GM12878 (cell line): ENCODE results near the gene PGBD5. TPM values are rescaled to one million over a fixed set of nuclear protein-coding genes. Genes with fewer than 3 reads are reported as not detected.

Experiments used
- ATAC-seq: fragments of 200-7000 bp; cut with Tn5 transposase; 3 replicates; pipeline ENCODE4 v1.9.1; 2020; ENCODE audit warnings: mild to moderate bottlenecking, moderate library complexity
- BruUV-seq: library from RNA; stranded (reverse); fragments of 400-500 nt; replicated peaks from 2 replicates; lab custom pipeline; 2021; lab: Mats Ljungman, UMichigan
- CTCF ChIA-PET: fragments of 300-600 bp; sonication (Branson Sonifier 250); formaldehyde crosslinking; extraction: SDS; loops from one replicate; lab custom pipeline; 2021; ENCODE audit warnings: inconsistent platforms; lab: Yijun Ruan, JAX
- POLR2A ChIA-PET: fragments of 350-600 bp; formaldehyde crosslinking; extraction: SDS; loops from one replicate; lab custom pipeline; 2021; ENCODE audit warnings: inconsistent platforms; lab: Charles Lee
- RAD21 ChIA-PET: fragments of 300-600 bp; sonication (Branson Sonifier 250); formaldehyde crosslinking; loops from one replicate; lab custom pipeline; 2023; ENCODE audit warnings: antibody characterized with exemption; ENCODE audit not compliant: unreplicated experiment; lab: Charles Lee
- SMC1A ChIA-PET: fragments of 300-600 bp; sonication (Branson Sonifier 250); formaldehyde crosslinking; loops from one replicate; lab custom pipeline; 2023; ENCODE audit not compliant: unreplicated experiment, uncharacterized antibody; lab: Charles Lee
- DNase-seq: peaks from one replicate; pipeline ENCODE4 v3.0.0-alpha.2; 2011; ENCODE audit warnings: low read depth, low spot score
- FAIRE-seq: peaks from 3 replicates; lab custom pipeline; 2011; peaks lifted over from hg19 to GRCh38; lab: Jason Lieb, UNC
- H2AFZ ChIP-seq: 2 replicates; pipeline ENCODE4 v1.6.0; 2011; ENCODE audit warnings: low read depth, low read length, control low read depth; ENCODE audit not compliant: control insufficient read depth
- H3K27ac ChIP-seq: 2 replicates; pipeline ENCODE4 v1.5.1; 2011; ENCODE audit warnings: control low read depth; ENCODE audit not compliant: control insufficient read depth, insufficient read depth
- H3K27me3 ChIP-seq, 2 experiments: replicated peaks in 1 of 2; 2 replicates each; pipeline versions ENCODE4 v1.6.0 to v1.6.1; 2011; ENCODE audit warnings: low read length in 1 of 2; ENCODE audit not compliant: control insufficient read depth in 2 of 2, insufficient read depth in 2 of 2
- H3K36me3 ChIP-seq, 2 experiments: 2 replicates each; pipeline ENCODE4 v1.5.1; 2011; ENCODE audit warnings: low read length in 1 of 2; ENCODE audit not compliant: control insufficient read depth in 2 of 2, insufficient read depth in 2 of 2
- H3K4me1 ChIP-seq: 2 replicates; pipeline ENCODE4 v1.6.1; 2011; ENCODE audit warnings: mild to moderate bottlenecking, low read length, moderate library complexity, mixed read lengths; ENCODE audit not compliant: control insufficient read depth, insufficient read depth
- H3K4me2 ChIP-seq: 2 replicates; pipeline ENCODE4 v1.6.0; 2011; ENCODE audit warnings: control low read depth; ENCODE audit not compliant: control insufficient read depth, insufficient read depth
- H3K4me3 ChIP-seq: fragments of 200-600 bp; sonication (generic); 2 replicates; pipeline ENCODE4 v1.5.1; 2016
- H3K79me2 ChIP-seq: 2 replicates; pipeline ENCODE4 v1.6.0; 2011; ENCODE audit warnings: low read length; ENCODE audit not compliant: control insufficient read depth, insufficient read depth
- H3K9ac ChIP-seq: 2 replicates; pipeline ENCODE4 v1.8.0; 2011; ENCODE audit warnings: low read length, control low read depth, mixed read lengths; ENCODE audit not compliant: control insufficient read depth, insufficient read depth
- H3K9me3 ChIP-seq: replicated peaks from 3 replicates; pipeline ENCODE4 v1.5.1; 2011; ENCODE audit warnings: mild to moderate bottlenecking, low read length; ENCODE audit not compliant: control insufficient read depth, insufficient read depth
- H4K20me1 ChIP-seq: 2 replicates; pipeline ENCODE4 v1.6.0; 2011; ENCODE audit not compliant: control insufficient read depth, insufficient read depth
- CEBPB ChIP-seq, 2 experiments: fragments of 150-350 bp in 1 of 2; IDR thresholded peaks; 2 replicates each; pipeline ENCODE4 v1.6.1; 2012 to 2014; ENCODE audit warnings: low read depth in 2 of 2, low read length in 2 of 2, borderline replicate concordance in 1 of 2, inconsistent platforms in 1 of 2
- CTCF ChIP-seq, 3 experiments: IDR thresholded peaks in 2 of 3; conservative IDR thresholded peaks in 1 of 3; 2 replicates each; pipeline ENCODE4 v1.5.1; 2011; ENCODE audit warnings: low read depth in 3 of 3, low read length in 3 of 3, mild to moderate bottlenecking in 3 of 3, control low read depth in 2 of 3, moderate library complexity in 2 of 3, inconsistent platforms in 1 of 3, mixed read lengths in 1 of 3; ENCODE audit not compliant: control insufficient read depth in 2 of 3, insufficient read depth in 1 of 3; ENCODE audit errors: extremely low read depth in 1 of 3
- E2F4 ChIP-seq: IDR thresholded peaks from 2 replicates; pipeline ENCODE4 v1.6.1; 2012; ENCODE audit warnings: low read depth, low read length, improper control_type of control experiment
- EZH2 ChIP-seq: IDR thresholded peaks from 2 replicates; pipeline ENCODE4 v1.6.1; 2012; ENCODE audit warnings: low read depth, mild to moderate bottlenecking, control low read depth, inconsistent platforms, low read length, borderline replicate concordance; ENCODE audit not compliant: control insufficient read depth
- HDGF ChIP-seq: fragments of 450-650 bp; IDR thresholded peaks from 2 replicates; pipeline ENCODE4 v1.6.1; 2016; ENCODE audit warnings: antibody characterized with exemption
- RELA ChIP-seq: fragments of 450-650 bp; IDR thresholded peaks from 2 replicates; pipeline ENCODE4 v1.8.0; 2014; ENCODE audit warnings: borderline replicate concordance; ENCODE audit not compliant: partially characterized antibody
- SIX5 ChIP-seq: IDR thresholded peaks from 2 replicates; pipeline ENCODE4 v1.6.1; 2011; ENCODE audit warnings: mild to moderate bottlenecking, low read depth, low read length, moderate library complexity; ENCODE audit not compliant: severe bottlenecking
- SPI1 ChIP-seq: IDR thresholded peaks from 2 replicates; pipeline ENCODE4 v1.6.1; 2011; ENCODE audit warnings: low read depth, mild to moderate bottlenecking, low read length, moderate library complexity, borderline replicate concordance; ENCODE audit not compliant: insufficient read depth
- YBX1 ChIP-seq: fragments of 450-650 bp; IDR thresholded peaks from 2 replicates; pipeline ENCODE4 v1.6.1; 2016; ENCODE audit warnings: antibody characterized with exemption
- ZNF384 ChIP-seq: IDR thresholded peaks from 2 replicates; pipeline ENCODE4 v1.6.1; 2012; ENCODE audit warnings: low read depth, mild to moderate bottlenecking, low read length, improper control_type of control experiment, borderline replicate concordance
- ZNF592 ChIP-seq: fragments of 450-650 bp; IDR thresholded peaks from 2 replicates; pipeline ENCODE4 v1.6.1; 2017; ENCODE audit warnings: mild to moderate bottlenecking, moderate library complexity
- WGBS: methylation state at CpG from one replicate; pipeline ENCODE4 v1.1.6; 2016; ENCODE audit warnings: low lambda C conversion rate; ENCODE audit not compliant: insufficient replicate concordance, insufficient coverage; ENCODE audit errors: missing lambda C conversion rate; 5-methylcytosine and 5-hydroxymethylcytosine counted together
- in situ Hi-C: fragments of 300-500 bp; cut with MboI; formaldehyde crosslinking; loops from 9 replicates; pipeline ENCODE4 v1.14.3; 2018; ENCODE audit warnings: mixed read lengths
- intact Hi-C: fragments of 100-400 bp; cut with micrococcal nuclease; formaldehyde crosslinking; loops from one replicate; pipeline ENCODE4 v1.14.2; 2022; ENCODE audit not compliant: unreplicated experiment
- polyA plus RNA-seq, 11 experiments: library from polyadenylated mRNA; depleted of rRNA in 4 of 11; unstranded in 6 of 11; stranded (reverse) in 5 of 11; fragments of >200 nt; fragmentation: Nextera tagmentation in 4 of 11; fragmentation: Illumina TruSeq in 1 of 11; extraction: Ambion mirVana in 4 of 11; extraction: Trizol in 1 of 11; gene quantifications; 1 replicate in 1 of 11; 2 replicates in 10 of 11; pipeline versions ENCODE4 v1.2.1 to v1.2.3, GENCODE V29; 2011 to 2016; ENCODE audit warnings: inconsistent platforms in 2 of 11, missing spikeins in 2 of 11, low read depth in 1 of 11
- total RNA-seq, 4 experiments: library from RNA; depleted of rRNA in 3 of 4; stranded (reverse); fragments of >200 nt in 3 of 4; fragmentation: Illumina TruSeq in 1 of 4; extraction: Trizol in 1 of 4; gene quantifications; 2 replicates each; pipeline versions ENCODE4 v1.2.1 to v1.2.3, GENCODE V29; 2013 to 2021

The PGBD5 gene
- total and polyA plus RNA-seq, 10 of the 15 experiments (the other 5 are each of a cell fraction or from before 2014, with no cell fraction given): 0.03 TPM; not detected in 9

GRCh38 chr1:230268371-230269170, 157.6 kb downstream of the PGBD5 start (continued):
- TF ChIP-seq CEBPB (IDR thresholded peaks at IDR 0.05; ENCODE audit: borderline replicate concordance in 1 of 2, low read depth in 2 of 2, low read length in 2 of 2) (no peak), CTCF (IDR thresholded peaks at IDR 0.05 in 2 of 3, conservative IDR thresholded peaks at IDR 0.05 in 1 of 3; ENCODE audit: control insufficient read depth in 2 of 3, extremely low read depth in 1 of 3, insufficient read depth in 1 of 3, low read depth in 3 of 3, low read length in 3 of 3) (peak; percentile 15 to 42 (median 41); a peak in 3 of 6 replicates), ZNF384 (peak; percentile 56; the same call in 1 of the 2 replicates)
- TF ChIP-seq, all 136 proteins: peak for 5

- intact Hi-C loops: no loop called here
- in situ Hi-C loops: no loop called here
- TF ChIP-seq EZH2 (no peak), HDGF (no peak), SPI1 (no peak), ZNF592 (no peak), SIX5 (no peak), YBX1 (no peak), RELA (no peak), E2F4 (no peak)
Measured at GRCh38 chr1:230267338-230268065, 158.6 kb downstream of the PGBD5 start.

More at GRCh38 chr1:230267338-230268065, 158.6 kb downstream of the PGBD5 start:
- ChIA-PET SMC1A (interaction anchor here (0.7 kb wide), 1 partner anchor 695 kb away, joined by 3 read pairs; no protein-coding TSS in a partner anchor), RAD21 (no interaction called here), POLR2A (no interaction called here), CTCF (interaction anchor here (0.7 to 0.8 kb wide), 2 partner anchors 173 to 367 kb away, joined by 3 read pairs; no protein-coding TSS in a partner anchor)
- Histone ChIP-seq H3K36me3 (peaks cover 0 to 19% of the 10 kb centered on the region in 2 experiments; a peak in 3 of 4 replicates), H3K4me2 (no peak overlapping the region), H3K79me2 (no peaks in the 10 kb centered on the region), H2AFZ (no peak overlapping the region), H3K4me3 (no peak overlapping the region), H3K4me1 (peaks cover 13% of the 10 kb centered on the region), H4K20me1 (no peaks in the 10 kb centered on the region), H3K27me3 (no peaks in the 10 kb centered on the region), H3K27ac (no peak overlapping the region), H3K9ac (no peak overlapping the region), H3K9me3 (no peaks in the 10 kb centered on the region)
- no TSS peak for BruUV-seq
- 98% methylated on average over 17 of the region's 17 CpGs for WGBS
- no peak for FAIRE-seq
- no peak for DNase-seq
- no peak for ATAC-seq
